Motor neuron (in vitro differentiated cells): ENCODE data around the gene TRAF3. TPM values are rescaled to one million over a fixed set of nuclear protein-coding genes. Genes with fewer than 3 reads are reported as not detected.
"Not testable (repeated sequence)": the region's sequence is repeated elsewhere in the genome, so short reads cannot be mapped to it uniquely, and the experiment has no call there.

ENCODE experiments used
- ATAC-seq, 8 experiments: fragments of 200-7000 bp; cut with Tn5 transposase; replicated peaks in 6 of 8; 2 replicates each; pipeline ENCODE4 v1.8.0; 2021; ENCODE audit warnings: mild to moderate bottlenecking in 8 of 8, moderate library complexity in 8 of 8
- H3K27ac ChIP-seq, 2 donors: fragments of 250-450 bp; sonication (Bioruptor Pico); 2 replicates each; pipeline ENCODE4 v1.9.0; 2021; ENCODE audit warnings: antibody characterized with exemption in 2 of 2, mild to moderate bottlenecking in 2 of 2, moderate library complexity in 1 of 2
- H3K4me1 ChIP-seq, 2 donors: fragments of 250-450 bp; sonication (Bioruptor Pico); replicated peaks in 1 of 2; 2 replicates each; pipeline ENCODE4 v1.6.1; 2021; ENCODE audit warnings: antibody characterized with exemption in 2 of 2, mild to moderate bottlenecking in 2 of 2, moderate library complexity in 1 of 2
- H3K4me3 ChIP-seq, 5 donors: fragments of 250-450 bp; sonication (Bioruptor Pico); 2 replicates each; pipeline ENCODE4 v1.9.0; 2021; ENCODE audit warnings: antibody characterized with exemption in 5 of 5, mild to moderate bottlenecking in 5 of 5, moderate library complexity in 4 of 5
- WGBS, 10 experiments: fragments of 450-650 bp; shearing (Covaris generic); methylation state at CpG; one replicate each; pipeline ENCODE4 v1.0.0; 2022; 5-methylcytosine and 5-hydroxymethylcytosine counted together
- in situ Hi-C, 9 experiments: fragments of 400-800 bp; cut with MboI; loops; one replicate each; pipeline ENCODE4 v1.15.0; 2021; ENCODE audit warnings: low sequenced_read_pairs in 9 of 9, low pct_unique_long_range_greater_than_20kb in 2 of 9; ENCODE audit not compliant: unreplicated experiment in 9 of 9
- total RNA-seq, 8 experiments: library from RNA; unstranded; fragments of 300-600 nt; gene quantifications; 2 replicates each; pipeline versions ENCODE4 v1.2.3 to v1.2.4, GENCODE V29; 2022

TRAF3 gene
- total RNA-seq, 8 experiments from 2014 or later = 12.7 to 35.7 (median 17.7) TPM

GRCh38 chr14:102758087-102758486, 19.2 kb upstream of the TRAF3 start:
- 60 to 100% (median 88%) methylated on average over 1 to 4 of the region's 5 CpGs; no CpG with 5 or more reads in 4 of the 10 experiments for WGBS, 10 experiments
- ATAC-seq = no peak
- in situ Hi-C loops = no loop called here
- Histone ChIP-seq H3K4me3 (no peak overlapping the region), H3K27ac (no peak overlapping the region), H3K4me1 (peaks cover 5 to 6% of the 10 kb centered on the region in 2 donors)

GRCh38 chr14:102759456-102760187, 17.6 kb upstream of the TRAF3 start:
- Histone ChIP-seq H3K4me1 (peaks cover 5 to 6% of the 10 kb centered on the region in 2 donors), H3K4me3 (no peak overlapping the region), H3K27ac (no peak overlapping the region)
- WGBS, 10 experiments = 2 to 83% (median 29%) methylated on average over 2 to 9 of the region's 10 CpGs
- ATAC-seq = peak in 3 of 8 experiments; percentile 22 to 42 (median 30)
- in situ Hi-C loops = no loop called here

GRCh38 chr14:102760496-102761193, 16.6 kb upstream of the TRAF3 start:
- in situ Hi-C loops = no loop called here
- Histone ChIP-seq H3K4me1 (peaks cover 5 to 6% of the 10 kb centered on the region in 2 donors), H3K4me3 (no peak overlapping the region), H3K27ac (no peak overlapping the region)
- 60 to 100% (median 83%) methylated on average over 1 to 9 of the region's 21 CpGs; no CpG with 5 or more reads in 1 of the 10 experiments for WGBS, 10 experiments
- peak in 7 of 8 experiments; percentile 15 to 79 (median 67) for ATAC-seq

GRCh38 chr14:102761206-102761605, 16.0 kb upstream of the TRAF3 start:
- 40 to 83% (median 65%) methylated on average over 1 to 4 of the region's 15 CpGs; no CpG with 5 or more reads in 5 of the 10 experiments for WGBS, 10 experiments
- in situ Hi-C loops = no loop called here
- no peak overlapping the region for H3K27ac ChIP-seq
- ATAC-seq = no peak
- peaks cover 5 to 6% of the 10 kb centered on the region in 2 donors for H3K4me1 ChIP-seq
- H3K4me3 ChIP-seq = no peak overlapping the region

- 40 to 92% (median 57%) methylated on average over 1 to 4 of the region's 11 CpGs; no CpG with 5 or more reads in 4 of the 10 experiments for WGBS, 10 experiments
- no peak overlapping the region for H3K27ac ChIP-seq
- peaks cover 5 to 6% of the 10 kb centered on the region in 2 donors for H3K4me1 ChIP-seq
- in situ Hi-C loops = no loop called here
- ATAC-seq = no peak
- no peak overlapping the region for H3K4me3 ChIP-seq
Observed at GRCh38 chr14:102764220-102764671, 13.0 kb upstream of the TRAF3 start.

GRCh38 chr14:102765770-102766169, 11.5 kb upstream of the TRAF3 start:
- H3K27ac ChIP-seq, H3K4me3 ChIP-seq, in situ Hi-C loops, H3K4me1 ChIP-seq, ATAC-seq: not testable (repeated sequence)
- WGBS, 10 experiments = 57 to 100% (median 95%) methylated on average over 1 to 8 of the region's 8 CpGs; no CpG with 5 or more reads in 2 of the 10 experiments

GRCh38 chr14:102768223-102769048, 8.8 kb upstream of the TRAF3 start:
- 47 to 95% (median 88%) methylated on average over 2 to 15 of the region's 19 CpGs; no CpG with 5 or more reads in 1 of the 10 experiments for WGBS, 10 experiments
- ATAC-seq = no peak
- no peak overlapping the region for H3K27ac ChIP-seq
- no peak overlapping the region for H3K4me3 ChIP-seq
- H3K4me1 ChIP-seq = peaks cover 0 to 3% of the 10 kb centered on the region in 2 donors
- in situ Hi-C loops = no loop called here

- Histone ChIP-seq H3K27ac (no peak overlapping the region), H3K4me1 (peaks cover 0 to 3% of the 10 kb centered on the region in 2 donors), H3K4me3 (no peak overlapping the region)
- no peak for ATAC-seq
- WGBS, 10 experiments = 65 to 80% (median 66%) methylated on average over 1 to 3 of the region's 4 CpGs; no CpG with 5 or more reads in 7 of the 10 experiments
- in situ Hi-C loops = no loop called here
Observed at GRCh38 chr14:102769049-102769327, 8.3 kb upstream of the TRAF3 start.

- Histone ChIP-seq H3K4me3 (no peak overlapping the region), H3K27ac (no peak overlapping the region), H3K4me1 (peaks cover 0 to 3% of the 10 kb centered on the region in 2 donors)
- WGBS, 10 experiments = 34 to 92% (median 80%) methylated on average over 1 to 10 of the region's 32 CpGs; no CpG with 5 or more reads in 5 of the 10 experiments
- ATAC-seq = peak in 3 of 8 experiments; percentile 12 to 54 (median 48)
- in situ Hi-C loops = no loop called here
Observed at GRCh38 chr14:102770147-102771123, 6.8 kb upstream of the TRAF3 start.

GRCh38 chr14:102771144-102771543, 6.1 kb upstream of the TRAF3 start:
- in situ Hi-C loops = no loop called here
- no peak for ATAC-seq
- Histone ChIP-seq H3K4me3 (no peak overlapping the region), H3K4me1 (peaks cover 0 to 3% of the 10 kb centered on the region in 2 donors), H3K27ac (no peak overlapping the region)
- 70 to 100% (median 100%) methylated on average over 1 to 2 of the region's 9 CpGs; no CpG with 5 or more reads in 7 of the 10 experiments for WGBS, 10 experiments

- in situ Hi-C loops = no loop called here
- WGBS, 10 experiments = 44 to 93% (median 80%) methylated on average over 1 to 15 of the region's 22 CpGs; no CpG with 5 or more reads in 1 of the 10 experiments
- Histone ChIP-seq H3K27ac (no peak overlapping the region), H3K4me1 (peaks cover 0 to 7% of the 10 kb centered on the region in 2 donors), H3K4me3 (no peak overlapping the region)
- no peak for ATAC-seq
Observed at GRCh38 chr14:102772781-102773570, 4.3 kb upstream of the TRAF3 start.
